A673 (cell line): ENCODE data around the gene MAP4K4. TPM values are rescaled to one million over a fixed set of nuclear protein-coding genes. Genes with fewer than 3 reads are reported as not detected.

Source experiments
- BruUV-seq: library from RNA; stranded (reverse); fragments of 400-500 nt; replicated peaks from 2 replicates; lab custom pipeline; 2021; lab: Mats Ljungman, UMichigan
- CTCF ChIA-PET: fragments of 300-600 bp; sonication (Branson Sonifier 250); formaldehyde crosslinking; loops from one replicate; lab custom pipeline; 2022; ENCODE audit warnings: antibody characterized with exemption; lab: Charles Lee
- POLR2A ChIA-PET: fragments of 300-600 bp; sonication (Branson Sonifier 250); formaldehyde crosslinking; loops from one replicate; lab custom pipeline; 2022; ENCODE audit warnings: antibody characterized with exemption; ENCODE audit not compliant: low non-redundant PET; lab: Charles Lee
- DNase-seq: peaks from one replicate; pipeline ENCODE4 v3.0.0-alpha.2; 2015; ENCODE audit warnings: low spot score
- H3K27ac ChIP-seq: fragments of 200-600 bp; sonication (generic); 2 replicates; pipeline ENCODE4 v1.5.1; 2016; ENCODE audit warnings: mixed run types, low read depth, mild to moderate bottlenecking, mixed read lengths, antibody characterized with exemption, low read length; ENCODE audit not compliant: poor library complexity, severe bottlenecking
- H3K27me3 ChIP-seq: fragments of 200-600 bp; sonication (generic); replicated peaks from 2 replicates; pipeline ENCODE4 v1.6.1; 2017; ENCODE audit warnings: mixed run types, low read depth, mild to moderate bottlenecking, mixed read lengths, antibody characterized with exemption, low read length; ENCODE audit not compliant: insufficient read depth, poor library complexity
- H3K36me3 ChIP-seq: fragments of 200-600 bp; sonication (generic); 2 replicates; pipeline ENCODE4 v1.6.1; 2016; ENCODE audit warnings: mixed run types, mild to moderate bottlenecking, mixed read lengths, antibody characterized with exemption, low read length; ENCODE audit not compliant: insufficient read depth, poor library complexity, severe bottlenecking
- H3K4me1 ChIP-seq: fragments of 200-600 bp; sonication (generic); 2 replicates; pipeline ENCODE4 v1.6.1; 2017; ENCODE audit warnings: mixed run types, mild to moderate bottlenecking, mixed read lengths, antibody characterized with exemption, low read length; ENCODE audit not compliant: insufficient read depth, poor library complexity, severe bottlenecking
- H3K4me3 ChIP-seq: fragments of 200-600 bp; sonication (generic); 2 replicates; pipeline ENCODE4 v1.5.1; 2016; ENCODE audit warnings: low read depth, mixed run types, mild to moderate bottlenecking, mixed read lengths, low read length; ENCODE audit not compliant: poor library complexity, severe bottlenecking
- H3K9me3 ChIP-seq: fragments of 200-600 bp; sonication (generic); 2 replicates; pipeline ENCODE4 v1.6.1; 2016; ENCODE audit warnings: mixed run types, low read depth, mild to moderate bottlenecking, mixed read lengths, antibody characterized with exemption, low read length; ENCODE audit not compliant: poor library complexity, severe bottlenecking
- EZH2 ChIP-seq: fragments of 200-600 bp; sonication (generic); IDR thresholded peaks from 2 replicates; pipeline ENCODE4 v1.6.1; 2017; ENCODE audit warnings: borderline replicate concordance, low read depth, mild to moderate bottlenecking, mixed read lengths, antibody characterized with exemption, low read length; ENCODE audit not compliant: poor library complexity, severe bottlenecking
- intact Hi-C: fragments of 100-400 bp; cut with micrococcal nuclease; formaldehyde crosslinking; loops from one replicate; pipeline ENCODE4 v1.10.0; 2022; ENCODE audit not compliant: unreplicated experiment
- total RNA-seq: library from RNA; stranded (reverse); gene quantifications from 2 replicates; pipeline ENCODE4 v1.2.3, GENCODE V29; 2021
- TF ChIP-seq, protein P1 (sequence below): fragments of 300-800, 200-600 bp; sonication (generic); conservative IDR thresholded peaks from 2 replicates; pipeline ENCODE4 v1.5.1; 2017; ENCODE audit warnings: low read depth, mild to moderate bottlenecking, antibody characterized with exemption, low read length, moderate library complexity, mixed read lengths

The MAP4K4 gene
- total RNA-seq, 1 experiment from 2014 or later: 157 TPM

DNA sequence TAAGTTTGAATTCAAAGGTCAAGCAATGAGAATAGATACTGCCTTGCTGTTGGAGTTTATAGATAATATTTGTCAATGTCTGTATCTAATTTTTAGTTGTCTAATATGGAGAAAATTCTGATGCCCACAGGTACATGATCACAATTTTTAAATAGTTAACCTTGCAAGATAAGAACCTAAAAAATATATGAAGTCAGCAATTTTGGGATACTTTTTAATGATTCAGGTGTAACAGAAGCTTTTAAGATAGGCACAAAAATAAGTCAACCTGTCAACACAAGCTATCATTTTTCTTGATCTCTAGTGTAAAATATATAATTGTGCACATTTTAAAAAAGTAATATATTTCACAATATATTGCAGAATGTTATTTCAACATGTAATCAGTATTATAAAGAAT is 201.8 kb downstream of the MAP4K4 start:
- no peaks in the 10 kb centered on the region for H3K36me3 ChIP-seq
- ChIA-PET CTCF (no interaction called here), POLR2A (no interaction called here)
- H3K4me1 ChIP-seq: peaks cover 3% of the 10 kb centered on the region
- no peak overlapping the region for H3K27ac ChIP-seq
- no TSS peak for BruUV-seq
- no peak for TF ChIP-seq EZH2
- TF ChIP-seq, protein P1, sequence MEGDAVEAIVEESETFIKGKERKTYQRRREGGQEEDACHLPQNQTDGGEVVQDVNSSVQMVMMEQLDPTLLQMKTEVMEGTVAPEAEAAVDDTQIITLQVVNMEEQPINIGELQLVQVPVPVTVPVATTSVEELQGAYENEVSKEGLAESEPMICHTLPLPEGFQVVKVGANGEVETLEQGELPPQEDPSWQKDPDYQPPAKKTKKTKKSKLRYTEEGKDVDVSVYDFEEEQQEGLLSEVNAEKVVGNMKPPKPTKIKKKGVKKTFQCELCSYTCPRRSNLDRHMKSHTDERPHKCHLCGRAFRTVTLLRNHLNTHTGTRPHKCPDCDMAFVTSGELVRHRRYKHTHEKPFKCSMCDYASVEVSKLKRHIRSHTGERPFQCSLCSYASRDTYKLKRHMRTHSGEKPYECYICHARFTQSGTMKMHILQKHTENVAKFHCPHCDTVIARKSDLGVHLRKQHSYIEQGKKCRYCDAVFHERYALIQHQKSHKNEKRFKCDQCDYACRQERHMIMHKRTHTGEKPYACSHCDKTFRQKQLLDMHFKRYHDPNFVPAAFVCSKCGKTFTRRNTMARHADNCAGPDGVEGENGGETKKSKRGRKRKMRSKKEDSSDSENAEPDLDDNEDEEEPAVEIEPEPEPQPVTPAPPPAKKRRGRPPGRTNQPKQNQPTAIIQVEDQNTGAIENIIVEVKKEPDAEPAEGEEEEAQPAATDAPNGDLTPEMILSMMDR: no peak
- H3K4me3 ChIP-seq: no peak overlapping the region
- no peaks in the 10 kb centered on the region for H3K27me3 ChIP-seq
- intact Hi-C loops: no loop called here
- DNase-seq: no peak
- no peaks in the 10 kb centered on the region for H3K9me3 ChIP-seq

DNA sequence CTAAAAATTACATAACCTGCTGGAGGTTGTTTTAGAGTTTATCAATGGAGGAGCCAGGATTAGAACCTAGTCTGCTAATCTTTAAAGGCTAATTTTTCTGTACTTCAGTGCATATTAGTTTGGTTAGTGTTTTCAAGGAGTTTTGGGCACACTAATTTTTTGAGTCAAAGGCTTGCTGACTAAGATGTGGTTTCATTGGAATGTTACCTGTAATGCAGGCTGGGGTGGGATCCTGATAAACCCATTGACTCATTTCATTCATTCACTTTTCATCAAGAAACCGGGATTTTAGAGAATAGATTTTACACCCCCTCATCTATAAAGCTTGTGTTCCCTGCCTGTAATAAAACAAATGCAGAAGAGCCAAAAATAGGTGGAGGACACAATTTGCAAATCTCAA is 202.4 kb downstream of the MAP4K4 start:
- no peak overlapping the region for H3K4me3 ChIP-seq
- TF ChIP-seq, protein P1: no peak
- TF ChIP-seq EZH2: no peak
- no peak overlapping the region for H3K27ac ChIP-seq
- no TSS peak for BruUV-seq
- no peaks in the 10 kb centered on the region for H3K9me3 ChIP-seq
- POLR2A ChIA-PET: no interaction called here
- no peaks in the 10 kb centered on the region for H3K4me1 ChIP-seq
- DNase-seq: no peak
- CTCF ChIA-PET: no interaction called here
- H3K36me3 ChIP-seq: no peaks in the 10 kb centered on the region
- intact Hi-C loops: no loop called here
- H3K27me3 ChIP-seq: no peaks in the 10 kb centered on the region

DNA sequence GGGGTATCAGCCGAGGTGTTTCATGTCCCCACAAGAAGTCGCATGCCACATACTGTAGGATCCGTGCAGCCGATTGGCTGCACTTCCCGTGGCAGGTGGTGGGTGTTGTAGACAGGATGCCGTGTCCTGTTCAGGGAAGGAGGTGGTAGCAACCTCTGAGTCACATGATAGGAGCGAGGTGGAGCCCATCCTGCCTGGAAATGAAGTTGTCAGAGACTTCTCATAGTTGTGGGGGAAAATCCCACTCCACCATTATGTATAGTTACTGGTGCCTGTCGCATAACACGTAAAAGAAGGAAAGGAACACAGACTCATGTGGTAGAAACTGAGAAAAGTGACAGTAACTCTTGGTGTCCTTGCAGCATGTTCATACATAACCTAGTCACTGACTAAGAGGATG is 202.9 kb downstream of the MAP4K4 start:
- Histone ChIP-seq H3K4me3 (no peak overlapping the region), H3K27ac (no peak overlapping the region), H3K4me1 (no peaks in the 10 kb centered on the region), H3K27me3 (no peaks in the 10 kb centered on the region), H3K9me3 (no peaks in the 10 kb centered on the region), H3K36me3 (no peaks in the 10 kb centered on the region)
- ChIA-PET POLR2A (no interaction called here), CTCF (interaction anchor here (0.6 kb wide), 1 partner anchor 948 kb away, joined by 3 read pairs; no protein-coding TSS in a partner anchor)
- DNase-seq: no peak
- TF ChIP-seq EZH2: no peak
- TF ChIP-seq, protein P1: no peak
- intact Hi-C loops: no loop called here
- BruUV-seq: no TSS peak
